ENCODE measurements around the gene COMMD8.

GRCh38 chr4:47466056-47466785 lies 2.7 kb upstream of the COMMD8 start:
- TF ChIP-seq CTCF (IDR thresholded peaks at IDR 0.05) = no peak
- TF ChIP-seq POLR2AphosphoS5 (IDR thresholded peaks at IDR 0.05) = no peak
